C4-2B (cell line): Measurements from ENCODE around the gene MSX2.

Experiments used
- ZFX ChIP-seq: fragments of 450-650 bp; IDR thresholded peaks from 2 replicates; pipeline ENCODE4 v1.6.1; 2017
- TF ChIP-seq, protein P1 (sequence below): fragments of 450-650 bp; conservative IDR thresholded peaks from 2 replicates; pipeline ENCODE4 v1.5.1; 2017; ENCODE audit warnings: mild to moderate bottlenecking

DNA sequence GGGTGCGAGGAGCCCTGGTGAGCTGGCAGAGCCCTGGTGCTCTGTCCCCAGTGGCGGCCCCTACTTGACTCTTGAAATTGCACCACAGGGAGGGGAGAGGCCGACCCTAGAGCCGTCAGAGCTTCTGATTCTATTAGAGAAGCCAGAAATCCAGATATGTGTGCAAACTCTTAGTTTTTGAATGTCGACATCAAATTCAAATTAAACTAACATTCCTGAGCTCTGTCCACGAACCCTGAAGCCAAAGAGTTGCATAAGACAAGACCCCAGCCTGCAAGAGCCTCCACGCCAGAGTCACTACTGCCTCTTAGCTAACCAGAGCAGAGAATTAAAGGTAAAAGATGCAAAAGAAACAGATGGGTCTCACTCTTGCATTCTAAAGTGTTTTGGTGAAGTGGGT, 29.8 kb upstream of the MSX2 start:
- TF ChIP-seq, protein P1, sequence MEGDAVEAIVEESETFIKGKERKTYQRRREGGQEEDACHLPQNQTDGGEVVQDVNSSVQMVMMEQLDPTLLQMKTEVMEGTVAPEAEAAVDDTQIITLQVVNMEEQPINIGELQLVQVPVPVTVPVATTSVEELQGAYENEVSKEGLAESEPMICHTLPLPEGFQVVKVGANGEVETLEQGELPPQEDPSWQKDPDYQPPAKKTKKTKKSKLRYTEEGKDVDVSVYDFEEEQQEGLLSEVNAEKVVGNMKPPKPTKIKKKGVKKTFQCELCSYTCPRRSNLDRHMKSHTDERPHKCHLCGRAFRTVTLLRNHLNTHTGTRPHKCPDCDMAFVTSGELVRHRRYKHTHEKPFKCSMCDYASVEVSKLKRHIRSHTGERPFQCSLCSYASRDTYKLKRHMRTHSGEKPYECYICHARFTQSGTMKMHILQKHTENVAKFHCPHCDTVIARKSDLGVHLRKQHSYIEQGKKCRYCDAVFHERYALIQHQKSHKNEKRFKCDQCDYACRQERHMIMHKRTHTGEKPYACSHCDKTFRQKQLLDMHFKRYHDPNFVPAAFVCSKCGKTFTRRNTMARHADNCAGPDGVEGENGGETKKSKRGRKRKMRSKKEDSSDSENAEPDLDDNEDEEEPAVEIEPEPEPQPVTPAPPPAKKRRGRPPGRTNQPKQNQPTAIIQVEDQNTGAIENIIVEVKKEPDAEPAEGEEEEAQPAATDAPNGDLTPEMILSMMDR = no peak
- TF ChIP-seq ZFX = no peak
